ENCODE results near the gene ASIC5.

The ASIC5 gene

DNA sequence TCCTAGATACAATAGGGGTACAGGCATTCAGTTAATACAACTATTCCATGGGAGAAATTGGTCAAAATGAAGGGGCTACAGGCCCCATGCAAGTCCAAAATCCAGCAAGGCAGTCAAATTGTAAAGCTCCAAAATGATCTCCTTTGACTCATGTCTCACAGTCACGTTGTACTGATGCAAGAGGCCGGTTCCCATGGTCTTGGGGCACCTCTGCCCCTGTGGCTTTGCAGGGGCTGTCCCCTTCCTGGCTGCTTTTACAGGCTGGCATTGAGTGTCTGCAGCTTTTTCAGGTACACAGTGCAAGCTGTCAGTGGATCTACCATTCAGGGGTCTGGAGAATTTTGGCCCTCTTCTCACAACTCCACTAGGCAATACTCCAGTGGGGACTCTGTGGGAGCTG is 12.5 kb upstream of the ASIC5 start:
- DNase-seq: no peak

DNA sequence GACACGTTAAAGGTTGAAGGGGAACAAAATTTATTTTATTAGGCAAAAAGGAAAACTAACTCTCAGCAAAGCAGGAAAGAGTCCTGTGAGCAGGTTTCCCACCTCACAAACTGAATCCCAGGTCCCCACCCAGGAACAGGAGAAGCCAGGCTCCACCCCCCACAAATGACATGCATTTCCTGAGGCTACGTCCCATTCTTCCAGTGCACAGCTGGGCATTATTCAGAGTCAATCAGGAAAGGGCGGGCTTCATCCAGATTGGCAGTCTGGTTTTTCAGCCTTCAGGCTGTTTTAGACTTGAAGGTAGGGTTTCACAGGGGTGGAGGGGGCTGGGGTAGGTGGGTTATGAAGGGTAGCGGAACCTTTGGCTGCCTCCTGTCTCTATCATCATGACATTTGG is 11.9 kb upstream of the ASIC5 start:
- DNase-seq: no peak

DNA sequence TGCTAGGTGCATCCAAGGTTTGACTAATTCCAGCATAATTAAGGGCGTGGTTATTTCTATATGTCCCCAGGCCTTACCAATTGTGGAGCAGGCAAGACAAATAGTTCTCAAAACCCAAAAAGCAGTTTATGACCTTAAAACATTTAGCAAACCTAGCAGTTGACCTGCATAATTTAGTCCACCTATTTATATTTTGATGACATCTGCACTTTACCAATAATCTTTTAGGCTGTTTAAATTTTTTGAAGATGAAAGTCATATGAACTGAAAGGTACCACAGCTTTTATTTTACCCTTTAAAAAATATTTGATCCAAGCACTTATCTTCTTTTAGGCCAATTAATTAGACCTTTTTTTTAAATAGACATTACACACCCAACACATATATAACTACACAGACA is 9.8 kb upstream of the ASIC5 start:
- no peak for DNase-seq

DNA sequence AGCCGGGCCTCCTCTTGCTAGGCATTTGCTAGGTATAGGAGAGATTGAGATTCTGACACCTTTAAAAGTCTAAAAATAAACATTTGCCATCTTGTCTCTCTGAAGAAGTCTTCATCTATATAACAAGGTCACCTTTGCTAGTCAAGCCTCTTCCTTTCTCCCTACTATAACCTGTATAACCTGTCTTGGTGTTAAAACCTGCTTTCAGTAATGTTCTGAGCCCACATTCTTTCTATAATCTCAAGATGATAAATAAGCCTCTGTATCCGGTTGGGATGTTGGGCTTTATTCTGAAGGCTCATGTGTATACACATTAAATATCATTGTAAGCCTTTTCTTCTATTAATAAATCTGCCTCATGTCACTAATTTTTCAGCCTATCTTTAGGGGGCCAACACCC is 10.2 kb downstream of the ASIC5 start:
- no peak for DNase-seq

DNA sequence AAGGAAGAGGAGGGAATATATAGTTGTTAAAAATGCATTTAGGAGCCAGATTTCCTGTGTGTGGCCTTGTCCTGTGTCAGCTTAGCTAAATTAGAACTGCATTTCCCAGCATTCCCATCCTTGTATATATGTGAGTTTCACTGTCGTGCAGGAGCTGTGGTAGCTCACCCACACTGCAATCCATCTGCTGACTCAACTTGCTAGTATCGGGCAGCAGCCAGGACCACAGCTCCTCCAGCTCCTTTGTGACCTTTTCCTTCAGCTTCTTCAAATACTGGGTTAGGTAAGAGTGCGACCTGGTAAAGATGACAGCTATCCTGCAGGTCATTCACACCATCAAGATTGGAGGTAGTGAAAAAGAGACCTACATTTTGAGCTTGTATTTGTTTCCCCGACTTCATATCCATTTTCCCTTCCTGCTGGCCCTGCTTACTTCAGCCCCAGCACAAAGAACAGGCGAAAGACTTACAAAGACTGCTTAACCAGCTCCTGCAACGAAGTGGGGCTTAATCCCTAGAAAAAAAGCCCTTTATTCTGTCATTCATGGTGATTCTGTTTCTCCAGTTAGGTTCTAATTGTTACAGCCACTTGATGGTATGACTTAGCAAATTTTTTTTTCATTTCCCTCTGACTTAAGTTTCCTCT is 11.4 kb downstream of the ASIC5 start:
- DNase-seq: no peak

DNA sequence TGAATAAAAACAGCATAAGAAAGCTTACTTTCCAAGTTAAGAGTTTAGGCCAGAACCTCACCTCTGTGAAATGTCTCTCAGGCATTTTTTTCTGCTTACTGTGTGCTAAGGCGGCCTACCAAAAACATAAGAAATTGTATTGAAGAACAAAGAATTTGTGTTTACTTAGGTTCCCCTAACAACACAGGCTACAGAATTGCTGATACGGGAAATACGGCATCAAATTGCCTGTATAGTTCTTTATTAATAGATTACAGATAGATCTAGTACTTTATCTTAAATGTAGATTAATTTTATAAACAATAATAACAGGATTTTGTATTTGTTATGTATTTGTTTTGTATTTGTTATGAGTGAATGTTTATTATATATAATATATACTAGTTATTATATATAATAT is 12.9 kb downstream of the ASIC5 start:
- DNase-seq: no peak

DNA sequence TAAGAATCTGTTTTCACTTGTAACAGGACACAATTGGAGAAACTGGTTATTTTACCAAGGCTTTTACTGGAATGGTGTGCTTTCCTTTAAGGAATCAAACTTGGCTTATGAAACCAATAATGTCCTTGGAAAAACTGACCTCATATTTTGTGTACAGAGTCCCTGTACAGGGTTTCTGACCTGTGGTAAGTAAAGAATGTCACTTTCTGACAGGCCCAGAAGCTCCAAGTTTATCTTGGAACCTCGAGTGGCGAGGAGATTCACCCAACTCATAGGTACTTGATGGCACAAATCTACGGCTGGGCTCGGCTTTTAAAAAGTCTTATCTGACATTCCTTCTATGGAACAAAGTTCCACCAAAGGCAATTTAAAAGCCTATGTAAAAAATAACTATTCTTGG is 17.0 kb downstream of the ASIC5 start:
- DNase-seq: no peak

DNA sequence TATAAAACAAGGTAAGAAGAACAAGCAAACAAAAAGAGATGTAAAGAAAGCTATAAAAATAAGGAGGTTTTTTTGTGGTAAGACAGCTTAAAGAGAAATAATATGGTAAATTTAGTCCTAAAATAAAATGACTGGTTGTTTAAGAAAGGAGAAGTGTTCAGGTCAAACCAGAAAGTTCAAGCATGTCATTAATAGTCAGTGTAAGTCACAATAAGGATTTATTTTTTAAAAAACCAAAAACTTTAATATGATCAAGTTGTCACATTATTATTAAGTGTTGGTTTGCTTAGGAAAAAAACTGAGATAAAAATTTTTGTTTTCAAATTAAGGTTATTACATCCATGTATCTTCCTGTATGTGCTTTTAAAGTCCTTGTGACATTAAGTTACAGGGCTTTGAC is 19.1 kb downstream of the ASIC5 start:
- DNase-seq: no peak

DNA sequence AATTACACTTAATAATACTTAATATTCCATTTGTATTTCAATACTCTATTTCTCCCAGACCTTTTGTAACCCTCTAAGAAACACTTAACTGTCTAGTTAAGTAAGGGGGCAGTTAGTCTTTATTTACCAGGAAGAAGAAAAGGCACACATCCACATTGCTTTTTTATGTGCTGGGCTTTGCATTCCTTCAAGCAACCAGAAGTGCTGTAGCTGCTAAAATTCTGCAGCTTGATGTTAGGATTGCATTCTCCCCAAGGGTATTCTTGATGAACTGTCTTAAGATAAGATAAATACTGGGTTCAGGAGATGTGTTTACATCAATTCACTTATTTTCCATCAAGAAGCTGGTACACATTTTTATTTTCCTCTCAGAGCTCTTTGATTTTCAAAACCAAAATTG is 24.0 kb downstream of the ASIC5 start:
- DNase-seq: no peak

DNA sequence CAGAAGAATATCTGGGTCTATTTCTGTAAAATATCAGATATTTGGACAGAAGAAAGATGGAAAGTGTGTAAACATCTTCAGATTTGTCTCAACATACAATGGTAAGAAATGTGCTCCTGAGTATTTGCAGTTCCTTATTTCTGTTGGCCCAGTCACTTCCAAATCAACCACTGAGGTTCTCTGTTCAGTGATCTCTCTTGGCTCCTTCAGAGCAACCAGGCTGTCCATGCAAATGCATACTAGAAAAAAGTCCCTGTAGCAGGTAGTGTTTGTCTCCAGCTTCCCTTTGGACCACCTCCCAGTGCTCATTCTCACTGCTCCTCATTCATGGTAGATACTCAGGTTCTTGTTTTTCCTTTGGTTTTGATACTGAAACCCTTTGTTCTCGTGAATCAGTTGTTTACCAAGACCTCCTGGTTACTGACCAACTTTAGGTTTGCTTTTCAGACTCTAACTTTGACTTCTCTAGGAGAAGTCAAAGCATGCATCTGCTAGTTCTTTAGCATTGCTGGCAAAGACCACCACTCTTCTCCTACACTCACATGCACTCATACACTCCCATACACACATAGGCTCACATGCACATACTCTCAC is 28.8 kb downstream of the ASIC5 start:
- DNase-seq: no peak

DNA sequence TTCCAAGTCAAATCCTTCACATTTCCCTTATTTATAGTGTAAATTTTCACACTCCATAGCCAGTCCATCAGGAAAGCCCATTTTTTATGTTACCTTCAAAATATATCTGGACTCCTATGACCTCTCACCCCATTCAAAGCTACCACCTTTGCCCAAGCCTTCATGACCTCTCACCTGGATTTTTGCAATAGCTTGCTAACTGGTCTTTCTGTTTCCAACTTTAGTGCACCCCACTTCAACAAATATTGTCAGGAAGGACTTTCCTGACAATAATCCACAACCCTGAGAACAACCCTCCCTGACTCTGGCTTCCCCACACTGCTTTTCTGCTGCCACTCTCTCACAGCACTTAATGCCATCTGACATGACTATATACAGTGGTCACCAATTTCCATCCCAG is 33.4 kb downstream of the ASIC5 start:
- DNase-seq: no peak

DNA sequence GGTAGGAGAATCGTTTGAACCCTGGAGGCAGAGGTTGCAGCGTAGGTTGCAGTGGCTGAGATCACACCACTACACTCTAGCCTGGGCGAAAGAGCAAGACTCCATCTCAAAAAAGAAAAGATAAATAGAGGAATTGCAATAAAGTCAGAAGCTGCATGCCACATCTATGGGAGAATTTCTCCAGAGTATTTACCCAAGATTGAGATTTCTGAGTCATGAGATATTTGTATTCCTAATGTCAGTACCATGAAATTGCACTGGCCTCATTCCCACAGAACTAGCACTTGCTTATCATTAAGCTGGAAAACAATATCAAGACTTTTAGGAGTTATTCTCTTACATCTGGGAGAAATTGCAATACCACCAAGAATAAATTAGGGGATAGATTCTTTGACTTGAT is 37.4 kb downstream of the ASIC5 start:
- DNase-seq: no peak

DNA sequence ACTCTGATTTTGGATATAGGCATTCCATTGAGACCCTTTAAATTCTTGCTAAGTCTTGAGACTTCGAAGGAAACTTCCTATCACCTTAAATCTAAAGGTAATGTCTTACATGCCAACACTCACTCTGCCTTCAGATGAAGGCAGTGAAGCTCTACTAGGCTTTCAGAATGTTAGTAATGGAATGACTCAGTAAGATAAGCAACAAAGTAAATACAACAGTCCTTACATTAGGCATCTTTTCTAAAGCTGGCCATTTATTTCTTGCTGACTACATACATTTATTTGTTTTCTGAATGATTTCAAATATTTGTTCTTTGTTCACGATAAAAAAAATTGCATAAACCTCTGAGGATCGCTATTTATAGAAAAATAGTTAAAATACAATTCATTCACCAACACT is 43.5 kb downstream of the ASIC5 start:
- DNase-seq: no peak

DNA sequence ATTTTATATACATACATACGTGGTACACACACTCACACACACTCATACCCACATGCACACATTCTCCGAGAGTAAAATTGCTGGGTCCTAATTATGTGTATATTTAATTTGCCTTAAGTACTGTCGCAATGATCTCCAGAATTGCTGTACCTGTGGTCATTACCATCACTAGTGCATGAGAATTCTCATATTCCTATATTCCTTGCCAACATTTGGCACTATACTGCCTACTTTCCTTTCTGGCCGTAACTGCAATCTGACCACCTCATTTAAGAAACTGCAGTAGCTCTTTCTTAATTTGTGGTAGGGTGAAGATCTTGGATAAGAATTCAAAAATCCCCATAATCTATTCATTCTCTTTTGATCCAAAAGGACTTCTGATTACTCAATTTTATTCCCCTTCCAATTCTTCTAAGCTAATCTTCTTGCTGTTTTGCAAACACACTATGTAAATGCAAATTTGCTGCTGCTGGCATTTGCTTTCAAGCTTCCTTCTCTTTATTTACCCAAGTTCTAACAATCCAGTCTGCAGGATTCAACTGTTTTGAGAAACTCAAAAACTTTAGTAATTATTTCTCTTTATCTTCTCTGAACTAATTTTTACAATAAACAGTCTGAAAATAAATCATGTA is 45.1 kb downstream of the ASIC5 start:
- DNase-seq: no peak

DNA sequence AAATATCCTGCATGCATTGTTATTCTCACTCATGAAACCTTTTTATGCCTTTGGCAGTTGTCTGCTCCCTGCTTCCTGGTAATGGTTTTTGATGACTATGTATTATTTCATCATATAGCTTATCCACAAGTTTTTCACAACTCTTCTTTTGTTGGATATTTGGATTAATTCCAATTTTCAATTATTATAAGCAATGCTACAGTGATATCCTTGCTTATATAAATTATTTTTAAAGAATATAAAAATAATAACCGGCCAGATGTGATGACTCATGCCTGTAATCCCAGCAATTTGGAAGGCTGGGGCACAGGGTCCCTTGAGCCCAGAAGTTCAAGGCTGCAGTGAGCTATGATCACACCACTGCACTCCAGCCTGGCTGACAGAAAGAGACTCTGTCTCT is 47.0 kb downstream of the ASIC5 start:
- DNase-seq: no peak

DNA sequence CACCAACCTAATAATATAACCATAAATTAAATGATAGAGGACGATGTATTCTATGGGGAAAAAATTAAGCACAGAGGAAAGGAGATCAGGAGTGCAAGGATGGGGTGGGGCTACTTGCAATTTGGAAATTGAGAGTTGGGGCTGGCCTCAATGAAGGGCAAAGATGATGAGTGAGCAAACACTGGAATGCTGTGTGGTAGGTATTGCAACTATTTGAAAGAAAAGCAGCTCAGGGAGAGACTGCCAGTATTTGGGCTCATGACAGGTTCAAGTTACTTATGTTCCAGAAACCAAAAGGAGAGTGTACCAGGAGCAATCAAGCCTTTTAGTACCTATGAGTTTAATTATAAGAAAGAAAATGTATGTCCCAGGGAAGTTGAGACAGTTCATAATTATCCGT is 47.4 kb downstream of the ASIC5 start:
- no peak for DNase-seq

DNA sequence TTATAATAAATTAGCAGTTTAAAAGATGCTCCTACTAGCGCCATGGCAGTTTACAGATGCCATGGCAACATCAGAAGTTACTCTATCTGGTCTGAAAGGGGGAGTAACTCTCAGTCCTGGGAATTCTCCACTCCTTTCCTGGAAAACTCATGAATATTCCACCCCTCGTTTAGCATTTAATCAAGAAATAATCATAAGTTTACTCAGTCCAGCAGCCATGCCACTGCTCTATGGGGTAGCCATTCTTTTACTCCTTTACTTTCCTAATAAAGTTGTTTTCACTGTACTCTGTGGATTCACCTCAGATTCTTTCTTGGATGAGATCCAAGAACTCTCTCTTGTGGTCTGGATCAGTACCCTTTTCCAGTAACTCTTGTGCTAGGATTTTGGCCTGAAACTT is 55.0 kb downstream of the ASIC5 start:
- no peak for DNase-seq

DNA sequence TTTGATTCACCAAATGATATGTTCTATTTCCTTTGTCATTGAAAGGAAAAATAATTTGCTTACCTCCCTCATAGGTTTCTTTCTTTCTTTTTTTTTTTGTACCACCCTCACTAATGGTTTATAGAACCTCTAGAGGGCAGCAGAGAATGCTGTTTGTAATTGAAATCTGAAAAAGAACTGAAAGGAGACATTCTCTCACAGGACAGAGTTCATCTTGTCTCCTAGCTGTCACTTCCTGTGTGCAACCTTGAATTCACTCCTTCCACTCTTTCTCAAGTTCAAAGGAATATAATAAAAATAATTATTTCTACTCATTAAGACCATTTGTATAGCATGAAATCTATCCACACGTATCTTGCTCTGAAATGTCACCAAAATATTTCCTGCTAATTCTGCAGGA is 56.2 kb downstream of the ASIC5 start:
- DNase-seq: no peak

DNA sequence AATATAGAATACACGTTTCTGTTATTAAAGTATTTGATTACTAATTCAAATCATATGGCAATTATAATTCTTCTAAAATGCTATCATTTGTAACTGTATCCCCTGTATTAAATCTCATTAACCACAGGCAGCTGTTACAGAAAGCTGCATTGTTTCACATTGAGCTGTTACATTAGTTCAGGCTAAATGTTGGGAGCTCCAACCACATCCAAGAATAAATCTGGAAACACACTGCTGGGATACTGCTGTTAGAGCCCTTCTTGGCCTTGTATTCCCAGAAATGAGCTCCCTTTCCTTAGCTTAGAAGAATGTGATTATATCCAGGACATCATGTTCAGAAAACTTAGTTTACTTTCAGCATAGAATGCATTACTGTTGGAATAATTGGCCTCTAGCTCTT is 59.1 kb downstream of the ASIC5 start:
- no peak for DNase-seq

DNA sequence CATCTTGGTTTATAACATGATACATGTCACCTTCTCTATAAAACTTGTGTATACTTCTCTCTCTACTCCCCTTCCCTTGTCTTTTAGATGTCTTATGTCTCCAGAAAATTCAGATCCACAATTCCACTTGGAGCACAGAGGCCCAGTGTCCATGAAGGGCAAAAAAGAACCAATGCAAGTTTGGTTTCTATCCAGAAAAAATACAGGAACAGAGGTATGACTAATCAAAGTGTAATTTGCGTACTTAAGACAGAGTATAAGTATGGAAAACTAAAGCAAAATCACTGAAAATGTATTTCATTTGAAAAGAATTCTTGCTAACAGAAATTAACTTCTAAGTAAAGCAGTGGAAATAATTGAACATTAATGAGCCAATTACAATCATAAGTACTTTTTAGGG is 61.1 kb downstream of the ASIC5 start:
- no peak for DNase-seq

DNA sequence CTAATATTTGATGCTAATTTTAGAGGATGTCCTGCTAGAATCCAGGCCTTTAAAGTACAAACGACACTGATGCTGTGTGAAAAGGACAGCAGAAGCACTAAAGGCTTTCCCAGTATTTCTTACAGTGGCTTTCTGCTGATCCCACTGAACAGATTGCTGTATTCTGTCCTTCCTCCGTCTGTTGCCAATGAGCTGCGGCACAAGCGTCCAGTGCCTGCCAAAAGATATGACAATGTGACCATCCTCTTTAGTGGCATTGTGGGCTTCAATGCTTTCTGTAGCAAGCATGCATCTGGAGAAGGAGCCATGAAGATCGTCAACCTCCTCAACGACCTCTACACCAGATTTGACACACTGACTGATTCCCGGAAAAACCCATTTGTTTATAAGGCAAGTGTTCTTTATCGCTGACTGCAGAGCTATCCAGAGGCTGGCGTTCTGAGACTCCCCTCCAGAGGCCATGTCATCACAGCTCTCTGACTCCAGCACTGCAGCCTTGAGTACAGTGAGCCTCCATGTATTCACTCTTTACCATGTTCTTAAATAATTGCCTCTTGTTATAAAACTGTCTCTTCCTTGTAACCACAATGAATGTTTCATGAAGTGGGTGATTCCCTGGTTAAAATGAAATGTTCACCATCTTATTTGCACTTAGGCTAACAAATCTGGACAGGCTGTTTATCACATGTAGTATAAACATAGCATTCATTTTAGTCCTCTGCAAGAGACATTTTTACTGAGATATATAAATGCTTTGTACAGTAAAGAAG is 63.7 kb downstream of the ASIC5 start:
- DNase-seq: no peak

DNA sequence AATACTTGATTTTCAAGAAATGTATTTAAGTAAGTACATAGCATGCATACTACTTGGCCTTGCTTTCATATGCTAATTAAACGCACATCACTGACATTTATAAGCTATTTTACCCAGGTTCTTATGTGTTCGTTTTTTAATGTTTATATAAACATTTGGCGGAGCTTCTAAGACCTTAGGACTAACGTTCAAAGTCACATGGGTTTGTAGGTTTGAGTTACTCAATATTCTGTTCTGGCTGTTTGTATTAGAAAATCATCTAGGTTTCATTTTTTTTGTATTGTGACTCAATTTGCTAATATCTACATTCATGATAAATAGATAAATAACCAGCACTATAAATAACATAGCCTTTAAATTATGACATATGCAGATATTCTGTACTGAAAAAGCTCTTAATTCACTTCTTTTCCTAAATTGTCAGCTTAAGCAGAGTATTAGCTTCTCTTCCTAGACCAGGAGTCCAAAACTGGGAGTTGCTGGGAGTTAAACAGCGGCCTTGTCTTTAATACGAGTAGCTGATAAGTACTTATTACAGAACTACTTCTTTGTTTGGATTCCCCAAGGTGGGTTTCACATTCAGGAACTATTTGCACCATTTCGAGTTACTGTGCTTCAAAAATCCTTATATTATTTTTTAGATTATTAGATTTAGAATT is 65.3 kb downstream of the ASIC5 start:
- DNase-seq: no peak

DNA sequence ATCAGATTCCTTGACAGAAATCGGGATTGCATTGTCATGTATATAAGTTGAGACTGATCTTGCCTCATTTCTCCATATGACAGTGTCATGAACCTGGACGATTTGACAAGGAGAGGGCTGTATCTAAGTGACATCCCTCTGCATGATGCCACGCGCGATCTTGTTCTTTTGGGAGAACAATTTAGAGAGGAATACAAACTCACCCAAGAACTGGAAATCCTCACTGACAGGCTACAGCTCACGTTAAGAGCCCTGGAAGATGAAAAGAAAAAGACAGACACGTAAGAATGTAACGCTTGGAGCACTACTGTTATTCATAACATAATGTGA is 66.3 kb downstream of the ASIC5 start:
- DNase-seq: no peak

Measured in effector CD8-positive, alpha-beta T cell (primary cell).